GM12891 (cell line): ENCODE data around the gene IL1RAP.

Source experiments
- DNase-seq: peaks from one replicate; pipeline ENCODE4 v3.0.0; 2011; ENCODE audit warnings: low spot score; ENCODE audit not compliant: insufficient read length
- FAIRE-seq: peaks from 2 replicates; lab custom pipeline; 2011; peaks lifted over from hg19 to GRCh38; lab: Jason Lieb, UNC
- PAX5 ChIP-seq: IDR thresholded peaks from 2 replicates; pipeline ENCODE4 v1.6.1; 2011; ENCODE audit warnings: low read length, moderate library complexity, mild to moderate bottlenecking; ENCODE audit not compliant: insufficient read depth, severe bottlenecking
- POLR2A ChIP-seq: IDR thresholded peaks from 2 replicates; pipeline ENCODE4 v1.6.1; 2011; ENCODE audit warnings: low read depth, low read length, control low read depth
- POLR2AphosphoS5 ChIP-seq: IDR thresholded peaks from 2 replicates; pipeline ENCODE4 v1.6.1; 2011; ENCODE audit warnings: low read depth, low read length, control low read depth
- POU2F2 ChIP-seq: IDR thresholded peaks from 2 replicates; pipeline ENCODE4 v1.6.1; 2011; ENCODE audit warnings: low read depth, mild to moderate bottlenecking, control low read depth, low read length, moderate library complexity
- SPI1 ChIP-seq: IDR thresholded peaks from 2 replicates; pipeline ENCODE4 v1.6.1; 2011; ENCODE audit warnings: low read depth, low read length, control low read depth
- TAF1 ChIP-seq: IDR thresholded peaks from 2 replicates; pipeline ENCODE4 v1.6.1; 2011; ENCODE audit warnings: low read depth, low read length, control low read depth

The IL1RAP gene

GRCh38 chr3:190525634-190526033 lies 11.7 kb downstream of the IL1RAP start:
- no peak for TF ChIP-seq POLR2A
- no peak for TF ChIP-seq SPI1
- no peak for TF ChIP-seq TAF1
- TF ChIP-seq POLR2AphosphoS5, result no peak
- no peak for TF ChIP-seq PAX5
- no peak for TF ChIP-seq POU2F2
- FAIRE-seq (no peak), DNase-seq (no peak)

- DNase-seq (no peak), FAIRE-seq (no peak)
Observed at GRCh38 chr3:190526787-190527762, 13.2 kb downstream of the IL1RAP start.

GRCh38 chr3:190528706-190529105 lies 14.8 kb downstream of the IL1RAP start:
- TF ChIP-seq POLR2AphosphoS5, result no peak
- TF ChIP-seq SPI1, result no peak
- TF ChIP-seq POU2F2, result no peak
- no peak for TF ChIP-seq TAF1
- TF ChIP-seq PAX5, result no peak
- TF ChIP-seq POLR2A, result no peak
- DNase-seq, result no peak
- no peak for FAIRE-seq

More at GRCh38 chr3:190526787-190527762, 13.2 kb downstream of the IL1RAP start:
- TF ChIP-seq SPI1 (no peak), TAF1 (no peak), POLR2AphosphoS5 (no peak)

GRCh38 chr3:190531406-190531805 lies 17.5 kb downstream of the IL1RAP start:
- TF ChIP-seq SPI1 (no peak), POLR2AphosphoS5 (no peak), PAX5 (no peak), TAF1 (no peak), POLR2A (no peak)
- DNase-seq, result no peak
- FAIRE-seq, result no peak

GRCh38 chr3:190532731-190533203 lies 18.9 kb downstream of the IL1RAP start:
- DNase-seq (no peak), FAIRE-seq (no peak)
- TF ChIP-seq POLR2A (no peak), PAX5 (no peak), SPI1 (no peak), TAF1 (no peak), POLR2AphosphoS5 (no peak), POU2F2 (no peak)

GRCh38 chr3:190533511-190534281 lies 19.8 kb downstream of the IL1RAP start:
- DNase-seq (no peak), FAIRE-seq (no peak)
- no peak for TF ChIP-seq SPI1
- TF ChIP-seq TAF1, result no peak

- FAIRE-seq (no peak), DNase-seq (no peak)
- TF ChIP-seq POLR2AphosphoS5 (no peak), POLR2A (no peak), POU2F2 (no peak)
Observed at GRCh38 chr3:190534386-190534785, 20.5 kb downstream of the IL1RAP start.

- TF ChIP-seq POLR2AphosphoS5 (no peak), POLR2A (no peak), POU2F2 (no peak)
- no peak for DNase-seq
- no peak for FAIRE-seq
Observed at GRCh38 chr3:190534986-190535385, 21.1 kb downstream of the IL1RAP start.

- no peak for FAIRE-seq
- TF ChIP-seq POLR2A (no peak), POLR2AphosphoS5 (no peak), PAX5 (no peak), TAF1 (no peak), POU2F2 (no peak), SPI1 (no peak)
- DNase-seq, result no peak
Observed at GRCh38 chr3:190537146-190537545, 23.3 kb downstream of the IL1RAP start.

GRCh38 chr3:190538288-190538687 lies 24.4 kb downstream of the IL1RAP start:
- FAIRE-seq, result no peak
- TF ChIP-seq SPI1, result no peak
- TF ChIP-seq POLR2A, result no peak
- TF ChIP-seq POU2F2, result no peak
- no peak for TF ChIP-seq PAX5
- TF ChIP-seq TAF1, result no peak
- DNase-seq, result no peak
